Caki2 (cell line): ENCODE measurements around the gene AMPD2. TPM values are rescaled to one million over a fixed set of nuclear protein-coding genes. Genes with fewer than 3 reads are reported as not detected.

ENCODE experiments used
- DNase-seq: peaks from one replicate; pipeline ENCODE4 v3.0.0-alpha.2; 2015; ENCODE audit warnings: low read depth
- in situ Hi-C: cut with HindIII; loops from 2 replicates; pipeline ENCODE4 v1.10.0; 2016; ENCODE audit warnings: low sequenced_read_pairs, low pct_unique_long_range_greater_than_20kb, mixed read lengths
- total RNA-seq: library from RNA; depleted of rRNA; stranded (reverse); fragments of >200 nt; shearing (Covaris generic); gene quantifications from 2 replicates; pipeline ENCODE4 v1.2.3, GENCODE V29; 2014; ENCODE audit warnings: low replicate concordance

The AMPD2 gene
- total RNA-seq, 1 experiment from 2014 or later: 131 TPM

DNA sequence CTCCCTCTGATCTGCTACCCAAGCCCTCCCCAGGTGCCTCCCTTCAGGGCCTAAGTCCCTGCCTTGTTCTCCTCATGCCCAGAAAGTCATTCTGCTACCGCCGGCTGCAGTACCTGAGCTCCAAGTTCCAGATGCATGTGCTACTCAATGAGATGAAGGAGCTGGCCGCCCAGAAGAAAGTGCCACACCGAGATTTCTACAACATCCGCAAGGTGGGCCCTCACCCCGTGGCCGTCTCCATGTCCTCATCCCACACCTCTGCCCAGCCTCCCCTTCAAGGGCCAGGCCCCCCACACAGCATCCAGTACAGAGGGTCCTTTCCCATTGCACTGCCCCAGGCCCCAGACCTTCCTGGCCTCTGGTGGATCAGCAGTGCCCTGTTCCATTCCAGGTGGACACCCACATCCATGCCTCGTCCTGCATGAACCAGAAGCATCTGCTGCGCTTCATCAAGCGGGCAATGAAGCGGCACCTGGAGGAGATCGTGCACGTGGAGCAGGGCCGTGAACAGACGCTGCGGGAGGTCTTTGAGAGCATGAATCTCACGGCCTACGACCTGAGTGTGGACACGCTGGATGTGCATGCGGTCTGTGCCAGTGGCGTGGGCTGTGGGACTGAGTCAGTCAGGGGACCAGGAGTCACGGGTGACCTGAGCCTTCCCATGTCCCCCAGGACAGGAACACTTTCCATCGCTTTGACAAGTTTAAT is 8.2 kb downstream of the AMPD2 start:
- peak; percentile 81 for DNase-seq
- in situ Hi-C loops: no loop called here

DNA sequence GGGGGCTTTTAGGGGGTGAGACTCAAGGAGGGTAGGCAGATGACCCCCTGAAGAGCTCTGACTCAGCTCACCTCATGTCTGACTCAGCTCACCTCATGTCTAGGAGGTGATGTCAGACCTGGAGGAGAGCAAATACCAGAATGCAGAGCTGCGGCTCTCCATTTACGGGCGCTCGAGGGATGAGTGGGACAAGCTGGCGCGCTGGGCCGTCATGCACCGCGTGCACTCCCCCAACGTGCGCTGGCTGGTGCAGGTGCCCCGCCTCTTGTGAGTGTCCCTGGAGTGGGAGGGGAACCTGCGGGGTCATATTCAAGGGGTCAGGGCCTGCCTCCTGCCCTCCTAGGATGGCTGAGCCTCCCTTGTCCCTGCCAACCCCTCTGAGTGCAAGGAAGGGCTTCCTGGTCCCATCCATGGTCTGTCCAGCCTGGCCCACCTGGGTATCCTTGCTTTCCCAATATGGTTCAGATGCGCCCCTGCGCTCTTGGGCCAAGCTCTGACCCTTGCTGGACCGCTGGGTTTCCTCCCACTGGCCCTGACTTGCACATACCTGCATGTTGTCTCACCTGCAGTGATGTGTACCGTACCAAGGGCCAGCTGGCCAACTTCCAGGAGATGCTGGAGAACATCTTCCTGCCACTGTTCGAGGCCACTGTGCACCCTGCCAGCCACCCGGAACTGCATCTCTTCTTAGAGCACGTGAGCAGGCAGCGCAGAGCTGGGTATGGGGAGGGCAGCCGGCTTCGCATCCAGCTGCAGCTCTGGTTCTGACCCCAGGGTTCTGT is 9.1 kb downstream of the AMPD2 start:
- DNase-seq: peak; percentile 89
- in situ Hi-C loops: no loop called here

DNA sequence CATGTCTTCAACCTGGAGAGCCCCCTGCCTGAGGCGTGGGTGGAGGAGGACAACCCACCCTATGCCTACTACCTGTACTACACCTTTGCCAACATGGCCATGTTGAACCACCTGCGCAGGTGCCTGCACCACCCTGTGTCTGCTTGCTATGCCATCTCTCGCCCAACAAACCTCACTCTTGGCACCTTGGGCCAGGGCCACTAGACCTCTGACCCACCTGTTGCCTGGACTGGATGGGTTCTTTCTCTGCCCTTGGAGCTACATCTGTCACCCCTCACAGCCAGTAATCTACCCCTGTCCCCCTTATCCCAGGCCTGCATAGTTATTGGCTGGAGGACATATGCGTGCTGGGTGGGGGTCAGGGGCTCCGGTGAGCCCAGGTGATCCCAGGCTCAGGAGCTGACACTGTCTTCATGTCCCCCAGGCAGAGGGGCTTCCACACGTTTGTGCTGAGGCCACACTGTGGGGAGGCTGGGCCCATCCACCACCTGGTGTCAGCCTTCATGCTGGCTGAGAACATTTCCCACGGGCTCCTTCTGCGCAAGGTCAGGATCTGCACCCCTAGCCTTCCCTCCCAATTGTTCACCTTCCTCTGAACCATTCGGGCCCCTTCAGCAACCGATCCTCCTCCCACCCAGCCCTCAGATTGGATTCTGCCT is 9.9 kb downstream of the AMPD2 start:
- DNase-seq: no peak
- in situ Hi-C loops: no loop called here

DNA sequence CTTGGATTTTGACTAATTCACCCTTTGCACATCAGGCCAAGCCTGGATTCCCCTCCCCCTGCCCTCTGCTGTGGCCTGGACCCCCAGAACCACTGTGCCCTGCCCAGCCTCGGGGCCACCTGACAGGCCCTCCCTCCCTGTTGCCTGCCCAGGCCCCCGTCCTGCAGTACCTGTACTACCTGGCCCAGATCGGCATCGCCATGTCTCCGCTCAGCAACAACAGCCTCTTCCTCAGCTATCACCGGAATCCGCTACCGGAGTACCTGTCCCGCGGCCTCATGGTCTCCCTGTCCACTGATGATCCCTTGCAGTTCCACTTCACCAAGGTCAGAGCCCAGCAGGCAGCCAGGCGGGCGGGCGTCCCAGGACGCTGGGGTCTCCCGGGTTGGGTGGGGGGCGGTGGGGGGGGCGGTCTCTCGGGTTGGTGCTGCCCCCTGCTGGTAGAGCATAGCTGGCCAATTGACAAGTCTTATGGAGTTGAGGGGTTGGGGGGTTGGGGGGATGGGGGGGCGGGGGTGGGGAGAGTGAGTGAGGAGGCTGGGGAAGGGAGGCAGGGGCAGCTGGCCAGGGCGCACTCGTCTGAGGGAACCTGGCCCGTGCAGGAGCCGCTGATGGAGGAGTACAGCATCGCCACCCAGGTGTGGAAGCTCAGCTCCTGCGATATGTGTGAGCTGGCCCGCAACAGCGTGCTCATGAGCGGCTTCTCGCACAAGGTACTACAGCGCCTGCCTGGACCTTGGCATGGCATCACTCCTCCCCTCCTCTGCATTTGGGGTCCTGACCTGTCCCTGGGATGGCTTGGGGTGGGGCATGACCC is 10.7 kb downstream of the AMPD2 start:
- in situ Hi-C loops: no loop called here
- DNase-seq: no peak

DNA sequence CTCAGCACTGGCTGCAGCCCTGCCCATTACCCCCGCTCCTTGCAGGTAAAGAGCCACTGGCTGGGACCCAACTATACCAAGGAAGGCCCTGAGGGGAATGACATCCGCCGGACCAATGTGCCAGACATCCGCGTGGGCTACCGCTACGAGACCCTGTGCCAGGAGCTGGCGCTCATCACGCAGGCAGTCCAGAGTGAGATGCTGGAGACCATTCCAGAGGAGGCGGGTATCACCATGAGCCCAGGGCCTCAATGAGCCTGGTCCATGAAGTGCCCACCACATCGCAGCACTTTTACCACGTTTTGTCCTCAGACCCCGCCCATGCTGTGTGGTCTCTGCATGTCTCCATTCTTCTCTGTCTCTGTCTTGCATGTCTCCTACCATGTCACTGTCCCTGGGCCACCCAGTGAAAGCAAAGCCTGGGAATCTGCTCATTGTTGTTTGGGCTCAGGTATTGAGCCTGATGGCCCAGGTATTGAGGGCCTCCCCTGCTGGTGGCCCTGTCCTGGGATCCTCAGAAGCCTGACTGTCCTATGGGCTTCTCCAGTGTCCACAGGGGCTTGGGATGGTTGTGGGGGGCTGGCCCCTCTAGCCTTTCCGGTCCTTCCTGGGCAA is 11.4 kb downstream of the AMPD2 start:
- no peak for DNase-seq
- in situ Hi-C loops: no loop called here

DNA sequence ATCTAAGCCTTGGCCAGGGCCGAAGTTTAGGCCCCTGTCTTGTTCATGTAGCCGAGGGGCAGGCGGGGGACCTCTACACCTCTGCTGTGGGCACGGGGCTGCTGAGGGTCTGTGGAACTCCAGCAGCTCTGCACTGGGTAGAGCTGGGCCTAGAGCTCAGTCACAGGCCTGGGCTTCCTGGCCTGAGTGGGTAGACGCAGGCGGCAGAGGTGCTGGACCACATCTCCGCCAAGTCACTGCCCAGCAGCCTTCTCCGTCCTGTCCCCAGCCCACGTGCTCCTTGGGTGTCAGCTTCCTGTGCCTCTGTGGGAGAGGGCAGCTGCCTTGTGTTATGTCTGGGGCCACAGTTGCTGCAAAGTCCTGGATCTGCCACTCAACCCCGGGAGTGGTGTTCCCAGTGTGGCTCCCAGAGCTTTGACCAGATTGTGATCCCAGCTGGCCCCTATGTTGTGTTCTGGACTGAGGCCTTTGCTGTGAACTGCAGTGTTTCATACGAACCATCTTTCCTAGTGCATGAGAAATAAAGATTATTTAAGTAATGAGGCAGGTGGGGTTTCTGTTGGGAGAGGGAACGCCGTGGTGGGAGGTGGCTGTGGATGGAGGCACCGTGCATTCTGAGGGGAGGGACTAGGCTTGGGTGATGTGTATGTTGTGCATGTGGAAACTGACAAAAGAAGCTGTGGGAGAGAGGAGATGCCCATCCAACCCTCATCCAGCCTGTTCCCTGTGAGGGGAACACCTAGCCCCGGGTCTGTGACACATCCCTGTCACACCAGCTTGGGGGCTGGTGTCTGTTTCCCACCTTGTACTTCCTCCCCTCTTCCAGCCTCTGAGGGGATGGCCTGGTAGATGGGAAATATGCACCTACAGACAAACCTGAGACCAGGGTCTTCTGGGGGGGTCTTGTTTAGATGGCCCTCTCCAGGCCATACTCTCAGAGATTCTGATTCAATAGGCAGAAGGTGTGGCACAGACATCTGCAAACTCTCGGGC is 12.2 kb downstream of the AMPD2 start:
- in situ Hi-C loops: no loop called here
- no peak for DNase-seq

DNA sequence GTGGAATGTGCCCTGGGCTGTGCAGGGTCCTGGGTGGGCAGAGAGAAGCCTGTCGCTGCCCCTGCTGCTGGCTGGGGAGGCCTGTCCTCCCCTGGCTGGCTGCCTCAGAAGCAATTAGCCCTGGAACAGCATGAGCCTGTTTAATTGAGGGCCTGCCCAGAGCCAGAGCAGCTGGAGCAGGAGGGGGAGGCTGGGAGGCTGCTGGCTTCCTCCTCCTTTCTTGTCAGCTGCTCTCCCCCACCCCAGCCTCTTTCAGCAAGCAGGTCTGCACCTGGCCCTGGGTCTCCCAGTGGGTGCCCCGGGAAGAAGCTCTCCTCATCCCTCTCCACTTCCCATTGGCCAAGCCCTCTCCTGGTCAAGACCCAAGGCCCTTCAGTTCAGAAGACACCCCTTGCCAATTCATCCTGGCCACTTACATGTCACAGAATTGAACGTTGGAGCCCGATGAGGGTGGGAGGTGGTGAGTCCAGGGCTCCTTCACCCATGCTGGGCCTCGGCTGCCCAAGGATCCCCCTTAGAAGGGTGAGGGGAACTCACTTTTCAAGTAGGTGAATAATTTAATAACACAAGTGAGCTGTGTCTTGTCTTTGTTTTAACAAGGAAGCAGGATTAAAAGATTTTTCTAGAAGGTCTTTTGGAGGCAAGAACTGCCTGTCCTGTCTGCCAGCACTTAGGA is 13.2 kb downstream of the AMPD2 start:
- in situ Hi-C loops: no loop called here
- no peak for DNase-seq

DNA sequence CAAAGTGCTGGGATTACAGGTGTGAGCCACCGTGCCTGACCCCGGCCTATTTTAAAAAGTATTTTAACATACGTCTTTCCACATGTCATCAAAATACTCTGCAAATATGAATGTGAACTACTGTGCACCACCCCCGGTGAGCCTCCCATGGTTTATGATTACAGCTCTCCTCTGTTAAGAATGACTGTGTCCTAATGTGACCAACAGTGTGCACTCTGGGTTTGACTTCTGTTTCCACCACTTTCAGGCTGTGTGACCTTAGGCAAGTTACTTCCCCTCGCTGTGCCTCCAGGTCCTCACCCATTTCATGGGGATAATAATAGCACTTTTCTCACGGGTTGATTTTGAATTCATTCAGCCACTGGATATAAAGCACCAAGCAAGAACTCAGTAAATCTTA is 14.7 kb downstream of the AMPD2 start:
- in situ Hi-C loops: no loop called here
- no peak for DNase-seq

DNA sequence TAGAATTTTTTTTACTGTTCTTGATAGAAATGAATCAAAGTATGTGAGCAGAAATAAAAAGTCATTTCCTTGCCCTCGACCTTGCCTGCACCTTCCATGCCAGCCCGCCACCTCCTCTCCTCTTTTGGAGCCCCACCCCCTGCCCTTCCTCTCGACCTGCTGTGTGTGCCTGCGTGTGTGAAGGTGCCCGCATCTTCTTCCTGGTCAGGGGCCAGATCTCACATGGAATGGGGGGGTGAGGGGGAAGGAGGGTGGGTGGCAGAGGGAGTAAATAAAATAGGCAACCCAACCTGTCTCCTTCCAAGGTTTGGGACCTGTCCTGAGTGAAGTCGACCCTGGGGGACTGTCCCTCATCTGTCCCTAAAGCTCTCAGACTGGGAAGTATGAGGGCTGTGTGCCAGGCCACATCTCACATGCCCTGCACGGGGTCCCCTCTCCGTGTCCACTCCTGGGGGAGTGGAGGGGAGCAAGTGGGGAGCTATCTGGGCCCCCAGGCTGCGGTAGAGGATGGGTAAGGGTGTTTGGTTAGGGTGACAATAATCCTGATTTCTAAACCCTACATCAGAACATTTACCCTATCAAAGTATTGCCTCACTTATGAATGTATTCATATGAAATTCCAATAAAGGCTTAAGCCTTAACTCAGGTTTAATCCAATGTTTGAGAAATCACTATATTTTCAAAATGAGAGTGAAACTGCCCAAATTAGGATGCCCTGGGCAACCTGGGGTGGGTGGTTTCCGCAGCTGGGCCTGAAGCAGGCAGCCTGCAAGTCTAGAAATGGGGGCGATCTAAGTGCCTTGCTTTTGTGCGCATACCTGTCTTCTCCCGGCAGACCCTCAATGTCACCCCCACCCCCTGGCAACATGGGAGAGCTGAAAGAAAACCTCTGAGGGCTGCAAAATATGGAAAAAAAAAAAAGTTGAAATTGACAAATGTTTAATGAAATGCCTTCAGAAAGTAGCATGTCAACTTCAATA is 15.4 kb downstream of the AMPD2 start:
- no peak for DNase-seq
- in situ Hi-C loops: no loop called here

DNA sequence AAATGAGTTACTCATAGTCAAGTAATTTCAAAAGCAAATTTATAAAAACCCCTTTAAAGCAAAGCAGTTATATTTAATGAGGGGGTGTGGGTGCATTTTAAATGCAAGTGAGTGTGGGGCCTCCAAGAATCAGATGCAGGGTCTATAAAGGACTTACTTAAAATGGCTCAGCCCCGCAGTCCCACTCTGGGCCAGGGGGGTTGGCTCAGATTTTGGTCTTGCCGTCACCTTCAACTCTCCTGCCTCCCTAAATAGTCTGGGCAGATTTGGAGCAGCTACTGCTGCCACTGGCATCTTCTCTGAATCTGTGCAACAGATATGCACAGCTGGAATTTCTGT is 16.2 kb downstream of the AMPD2 start:
- in situ Hi-C loops: no loop called here
- no peak for DNase-seq

DNA sequence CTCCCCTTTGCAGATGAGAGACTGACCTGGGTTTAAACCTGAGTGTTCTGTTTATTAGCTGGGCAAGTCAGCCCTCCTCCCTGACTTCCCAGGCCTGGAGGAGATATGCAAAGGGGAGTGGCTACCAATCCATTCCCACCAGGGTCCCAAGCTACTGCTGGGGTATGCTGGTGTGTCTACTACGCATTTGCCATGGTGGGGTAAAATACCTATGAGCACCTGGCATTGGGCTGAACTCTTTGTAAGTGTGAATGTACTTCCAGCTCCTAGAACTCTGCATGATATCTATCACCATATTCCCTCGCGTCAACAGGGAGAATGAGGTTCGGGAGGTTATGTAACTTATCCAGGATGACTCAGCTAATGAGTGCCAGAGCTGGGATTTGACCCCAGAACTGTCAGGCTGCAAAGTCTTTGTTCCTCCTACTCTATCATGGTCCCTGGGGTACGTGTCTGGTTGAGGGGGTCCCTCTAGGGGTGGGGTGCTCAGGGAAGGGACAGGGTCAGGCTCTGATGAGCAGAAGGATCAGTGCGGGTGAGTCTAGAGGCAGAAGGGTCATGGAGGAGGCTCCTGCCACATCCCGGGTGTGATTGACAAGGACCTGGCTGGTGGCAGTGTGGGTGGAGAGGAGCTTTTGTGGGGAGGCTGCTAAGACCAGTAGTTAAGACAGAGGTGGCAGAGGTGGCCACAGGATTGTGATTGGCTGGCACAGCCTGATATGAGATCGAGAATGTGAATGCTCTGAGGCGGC is 16.7 kb downstream of the AMPD2 start:
- in situ Hi-C loops: no loop called here
- DNase-seq: peak; percentile 54

DNA sequence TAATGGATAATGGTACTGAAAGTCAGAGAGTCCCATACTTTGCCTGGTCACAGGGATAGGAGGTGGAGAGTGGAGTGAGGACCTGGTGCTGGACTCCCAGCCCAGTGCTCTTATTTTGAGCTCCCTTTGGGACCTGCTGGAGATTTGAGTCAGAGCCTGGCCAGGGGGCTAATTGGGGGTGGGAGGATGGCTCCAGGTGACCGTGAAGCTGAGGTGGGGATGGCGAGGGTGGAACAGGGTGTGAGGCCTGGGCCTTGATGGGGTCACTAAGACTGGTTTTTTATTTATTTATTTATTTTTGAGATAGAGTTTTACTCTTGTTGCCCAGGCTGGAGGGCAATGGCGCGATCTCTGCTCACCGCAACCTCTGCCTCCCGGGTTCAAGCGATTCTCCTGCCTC is 17.8 kb downstream of the AMPD2 start:
- in situ Hi-C loops: no loop called here

DNA sequence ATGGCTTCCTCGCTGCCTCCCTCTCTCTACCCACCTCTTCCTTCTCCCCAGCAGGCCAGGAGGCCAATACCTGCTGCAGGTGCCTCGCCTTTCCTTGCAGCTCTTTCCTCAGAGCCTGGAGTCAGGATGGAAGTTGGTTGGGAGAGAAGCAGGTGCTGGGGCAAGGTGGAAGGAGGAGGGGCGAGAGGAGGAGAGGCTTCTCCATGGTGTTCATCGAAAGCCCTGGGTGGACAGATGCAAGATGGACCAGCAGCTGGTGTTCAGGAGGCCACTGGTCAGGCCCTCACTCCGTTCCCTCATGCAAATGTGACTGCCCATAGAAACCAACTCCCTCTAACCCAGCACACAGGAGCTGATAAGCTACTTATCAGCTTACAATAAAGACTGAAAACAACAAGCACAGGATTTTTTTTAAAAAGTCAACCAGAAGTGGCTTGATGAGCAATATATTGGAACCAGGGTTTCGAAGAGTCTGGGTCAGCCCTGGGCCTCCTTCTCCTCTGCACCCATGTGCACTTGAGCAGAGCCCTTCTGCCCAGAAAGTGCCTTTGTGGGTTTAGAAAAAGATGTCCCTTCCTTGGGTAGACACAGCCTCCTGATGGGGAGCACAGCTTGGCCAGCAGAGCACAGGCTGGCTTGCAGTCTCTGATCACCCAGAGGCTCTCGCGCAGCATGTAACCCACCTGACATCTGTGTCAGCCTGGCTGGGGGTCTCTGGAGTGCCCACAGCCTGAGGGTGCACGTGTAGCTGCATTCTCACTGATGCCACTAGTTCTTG is 19.6 kb downstream of the AMPD2 start:
- no peak for DNase-seq
- in situ Hi-C loops: no loop called here

More for the DNA sequence above, 17.8 kb downstream of the AMPD2 start:
- DNase-seq: no peak

DNA sequence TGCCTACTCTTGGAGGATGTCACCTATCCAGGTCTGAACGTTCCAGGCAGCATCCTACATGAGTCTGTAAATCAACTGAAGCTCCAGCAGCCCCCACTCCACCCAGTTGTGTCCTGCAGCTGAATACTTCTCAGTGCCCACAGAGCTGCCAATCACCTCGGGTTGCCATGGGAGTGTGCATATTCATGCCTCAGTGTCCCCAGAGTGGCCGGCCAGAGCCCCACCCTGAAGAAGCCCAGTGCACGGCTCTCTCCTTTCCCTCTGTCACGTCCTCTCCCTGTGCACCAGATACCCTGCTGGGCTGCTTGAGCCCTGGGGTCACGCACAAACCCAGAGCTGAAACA is 20.2 kb downstream of the AMPD2 start:
- in situ Hi-C loops: no loop called here
- no peak for DNase-seq
